K562 (cell line): Measurements from ENCODE around the gene RIMKLA. TPM values are rescaled to one million over a fixed set of nuclear protein-coding genes. Genes with fewer than 3 reads are reported as not detected.

Source experiments
- ATAC-seq: fragments of 200-7000 bp; cut with Tn5 transposase; 3 replicates; pipeline ENCODE4 v1.9.1; 2020; ENCODE audit warnings: moderate library complexity
- BruUV-seq: library from RNA; stranded (reverse); fragments of 400-500 nt; replicated peaks from 2 replicates; lab custom pipeline; 2021; lab: Mats Ljungman, UMichigan
- CTCF ChIA-PET: fragments of 300-600 bp; formaldehyde crosslinking; extraction: SDS; loops from one replicate; lab custom pipeline; 2021; ENCODE audit warnings: low intra/inter-chr PET ratio; lab: Yijun Ruan, JAX
- POLR2A ChIA-PET: fragments of 300-600, 350-650 bp; sonication (Branson Sonifier 250); formaldehyde crosslinking; extraction: SDS; loops from one replicate; lab custom pipeline; 2021; ENCODE audit warnings: antibody characterized with exemption, inconsistent platforms; lab: Yijun Ruan, JAX
- DNase-seq, 4 experiments: peaks; one replicate each; pipeline versions ENCODE4 v3.0.0 to v3.0.0-alpha.2; 2011 to 2018; ENCODE audit warnings: low spot score in 3 of 4, mixed read lengths in 3 of 4; ENCODE audit errors: extremely low read depth in 1 of 4
- FAIRE-seq: peaks from 2 replicates; lab custom pipeline; 2011; peaks lifted over from hg19 to GRCh38; lab: Jason Lieb, UNC
- H2AFZ ChIP-seq: 2 replicates; pipeline ENCODE4 v1.6.0; 2011; ENCODE audit warnings: low read depth, low read length, control low read depth, inconsistent platforms
- H3K27ac ChIP-seq: fragments of 200-600 bp; 3 replicates; pipeline ENCODE4 v1.8.0; 2011; ENCODE audit warnings: low read depth, mild to moderate bottlenecking, control low read depth, inconsistent platforms, low read length, moderate library complexity, mixed read lengths; ENCODE audit errors: extremely low read depth
- H3K27me3 ChIP-seq, 2 experiments: fragments of 300-600 bp in 1 of 2; 2 replicates in 1 of 2; 3 replicates in 1 of 2; pipeline versions ENCODE4 v1.6.0 to v1.8.0; 2011; ENCODE audit warnings: inconsistent platforms in 2 of 2, low read length in 2 of 2, mild to moderate bottlenecking in 1 of 2, mixed read lengths in 1 of 2, moderate library complexity in 1 of 2; ENCODE audit not compliant: control insufficient read depth in 2 of 2, insufficient read depth in 2 of 2
- H3K36me3 ChIP-seq: fragments of 300-600 bp; 3 replicates; pipeline ENCODE4 v1.8.0; 2011; ENCODE audit warnings: mild to moderate bottlenecking, low read length, inconsistent platforms; ENCODE audit not compliant: control insufficient read depth, insufficient read depth
- H3K4me1 ChIP-seq, 2 experiments: fragments of 200-600 bp in 1 of 2; replicated peaks in 1 of 2; 2 replicates in 1 of 2; 3 replicates in 1 of 2; pipeline versions ENCODE4 v1.5.1 to v1.8.0; 2011; ENCODE audit warnings: inconsistent platforms in 2 of 2, low read length in 2 of 2, mild to moderate bottlenecking in 1 of 2, mixed read lengths in 1 of 2, moderate library complexity in 1 of 2; ENCODE audit not compliant: control insufficient read depth in 2 of 2, insufficient read depth in 2 of 2
- H3K4me2 ChIP-seq: 2 replicates; pipeline ENCODE4 v1.6.1; 2011; ENCODE audit warnings: low read length, control low read depth, inconsistent platforms, mixed read lengths; ENCODE audit not compliant: insufficient read depth
- H3K4me3 ChIP-seq: fragments of 200-600 bp; sonication (generic), shearing (Covaris generic); 2 replicates; pipeline ENCODE4 v1.5.1; 2016; ENCODE audit warnings: control low read depth, inconsistent platforms
- H3K79me2 ChIP-seq: fragments of 200-600 bp; 3 replicates; pipeline ENCODE4 v1.8.0; 2011; ENCODE audit warnings: low read length, inconsistent platforms; ENCODE audit not compliant: control insufficient read depth, insufficient read depth
- H3K9ac ChIP-seq, 2 experiments: 2 replicates each; pipeline versions ENCODE4 v1.6.0 to v1.6.1; 2011; ENCODE audit warnings: low read depth in 2 of 2, low read length in 2 of 2, control low read depth in 1 of 2, inconsistent platforms in 1 of 2, mild to moderate bottlenecking in 1 of 2, mixed read lengths in 1 of 2; ENCODE audit not compliant: insufficient read depth in 1 of 2
- H3K9me1 ChIP-seq: one replicate; pipeline ENCODE4 v1.6.0; 2011; ENCODE audit warnings: inconsistent platforms, mild to moderate bottlenecking, low read length, moderate library complexity; ENCODE audit not compliant: control insufficient read depth, insufficient read depth
- H3K9me3 ChIP-seq: replicated peaks from 2 replicates; pipeline ENCODE4 v1.5.1; 2011; ENCODE audit warnings: low read depth, low read length, inconsistent platforms; ENCODE audit not compliant: control insufficient read depth, insufficient read depth
- H4K20me1 ChIP-seq: replicated peaks from 2 replicates; pipeline ENCODE4 v1.6.1; 2011; ENCODE audit warnings: low read length, inconsistent platforms, mixed read lengths; ENCODE audit not compliant: control insufficient read depth, insufficient read depth
- PTTG1 ChIP-seq: fragments of 450-650 bp; IDR thresholded peaks from 2 replicates; pipeline ENCODE4 v1.6.1; 2016; ENCODE audit warnings: low read depth, mild to moderate bottlenecking, missing genetic modification characterization, missing compliant biosample characterization
- SUPT5H ChIP-seq: fragments of 450-650 bp; IDR thresholded peaks from 2 replicates; pipeline ENCODE4 v1.6.1; 2016
- YBX1 ChIP-seq: fragments of 450-650 bp; IDR thresholded peaks from 2 replicates; pipeline ENCODE4 v1.7.1; 2016; ENCODE audit warnings: mild to moderate bottlenecking
- WGBS: fragments of 100-300 bp; shearing (Covaris generic); methylation state at CpG from one replicate; pipeline ENCODE4 v1.1.6; 2016; ENCODE audit warnings: low coverage, mixed read lengths; ENCODE audit not compliant: insufficient coverage; ENCODE audit errors: missing lambda C conversion rate; 5-methylcytosine and 5-hydroxymethylcytosine counted together
- in situ Hi-C: fragments of 300-500 bp; cut with MboI; formaldehyde crosslinking; loops from 4 replicates; pipeline ENCODE4 v1.15.0; 2018; ENCODE audit warnings: inconsistent platforms, mixed read lengths
- intact Hi-C: fragments of 100-400 bp; cut with micrococcal nuclease; formaldehyde crosslinking; loops from 2 replicates; pipeline ENCODE4 v1.14.2; 2022
- polyA plus RNA-seq, 8 experiments: library from polyadenylated mRNA; depleted of rRNA in 4 of 8; stranded (reverse) in 5 of 8; unstranded in 3 of 8; fragments of >200 nt; fragmentation: Nextera tagmentation in 2 of 8; fragmentation: Illumina TruSeq in 1 of 8; extraction: Ambion mirVana in 2 of 8; extraction: Trizol in 1 of 8; gene quantifications; 2 replicates each; pipeline versions ENCODE4 v1.2.1 to v1.2.3, GENCODE V29; 2011 to 2014; ENCODE audit warnings: inconsistent platforms in 1 of 8, missing spikeins in 1 of 8
- total RNA-seq, 7 experiments: library from RNA; depleted of rRNA in 6 of 7; stranded (reverse); fragments of >200 nt in 6 of 7; fragmentation: Illumina TruSeq in 2 of 7; extraction: Trizol in 2 of 7; gene quantifications; 2 replicates each; pipeline versions ENCODE4 v1.2.1 to v1.2.3, GENCODE V29; 2011 to 2021; ENCODE audit warnings: low replicate concordance in 1 of 7
- TF ChIP-seq, protein P1 (sequence below): fragments of 200-800 bp; sonication (Bioruptor generic); IDR thresholded peaks from 2 replicates; pipeline ENCODE4 v1.6.1; 2017; ENCODE audit warnings: missing genetic modification characterization, missing compliant biosample characterization
- TF ChIP-seq, protein P2 (sequence below): fragments of 450-650 bp; conservative IDR thresholded peaks from 2 replicates; pipeline ENCODE4 v1.6.1; 2016; ENCODE audit warnings: missing genetic modification characterization, low read depth, mild to moderate bottlenecking, missing compliant biosample characterization, moderate library complexity
- TF ChIP-seq, protein P3 (sequence below): fragments of 250-450 bp; sonication (Bioruptor Pico); IDR thresholded peaks from 2 replicates; pipeline ENCODE4 v1.8.0; 2021; ENCODE audit warnings: moderate library complexity, mild to moderate bottlenecking, inconsistent platforms
- TF ChIP-seq, protein P4 (sequence below), 2 experiments: fragments of 450-650 bp; conservative IDR thresholded peaks; 2 replicates each; pipeline ENCODE4 v1.6.1; 2017; ENCODE audit warnings: mild to moderate bottlenecking in 2 of 2, moderate library complexity in 2 of 2
- TF ChIP-seq, protein P5 (sequence below): fragments of 450-650 bp; IDR thresholded peaks from 2 replicates; pipeline ENCODE4 v1.7.1; 2018; ENCODE audit warnings: mild to moderate bottlenecking, low read depth; ENCODE audit not compliant: partially characterized antibody

Gene RIMKLA
- total and polyA plus RNA-seq, 9 of the 15 experiments (the other 6 are each of a cell fraction or from before 2014, with no cell fraction given), result 0.02 TPM; not detected in 8

DNA sequence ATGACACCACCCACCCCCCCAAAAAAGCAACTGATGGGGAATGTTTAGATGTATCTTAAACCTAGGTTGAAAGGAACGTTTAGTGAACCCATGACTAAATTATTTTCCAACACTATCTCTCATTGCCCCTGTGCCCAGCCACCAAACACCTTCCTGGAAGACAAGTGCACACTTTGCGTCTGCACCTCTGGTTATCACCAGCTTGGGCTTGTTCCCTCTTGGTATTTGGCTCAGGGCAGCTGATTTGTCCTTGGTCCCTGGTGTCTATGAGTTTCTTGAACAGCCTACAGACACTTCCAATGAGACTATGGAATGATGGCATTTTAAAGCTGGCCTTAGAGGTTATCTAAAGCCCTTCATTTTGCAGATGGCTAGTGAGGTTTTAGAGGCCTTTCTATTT is 15.5 kb upstream of the RIMKLA start:
- POLR2A ChIA-PET, result no interaction called here
- Histone ChIP-seq H2AFZ (no peak overlapping the region), H3K27me3 (peaks cover 5 to 6% of the 10 kb centered on the region in 2 experiments; a peak in 3 of 5 replicates), H3K9me1 (no peaks in the 10 kb centered on the region), H3K79me2 (no peaks in the 10 kb centered on the region), H3K9me3 (no peaks in the 10 kb centered on the region), H3K9ac (no peak overlapping the region), H3K4me1 (no peaks in the 10 kb centered on the region), H3K36me3 (no peaks in the 10 kb centered on the region), H3K4me2 (no peak overlapping the region), H3K4me3 (no peak overlapping the region), H3K27ac (no peak overlapping the region), H4K20me1 (no peaks in the 10 kb centered on the region)
- WGBS, result 0% methylated on average over 2 of the region's 2 CpGs
- in situ Hi-C loops, result no loop called here
- no TSS peak for BruUV-seq
- ATAC-seq (no peak), DNase-seq (no peak), FAIRE-seq (no peak)
- TF ChIP-seq, protein P1, sequence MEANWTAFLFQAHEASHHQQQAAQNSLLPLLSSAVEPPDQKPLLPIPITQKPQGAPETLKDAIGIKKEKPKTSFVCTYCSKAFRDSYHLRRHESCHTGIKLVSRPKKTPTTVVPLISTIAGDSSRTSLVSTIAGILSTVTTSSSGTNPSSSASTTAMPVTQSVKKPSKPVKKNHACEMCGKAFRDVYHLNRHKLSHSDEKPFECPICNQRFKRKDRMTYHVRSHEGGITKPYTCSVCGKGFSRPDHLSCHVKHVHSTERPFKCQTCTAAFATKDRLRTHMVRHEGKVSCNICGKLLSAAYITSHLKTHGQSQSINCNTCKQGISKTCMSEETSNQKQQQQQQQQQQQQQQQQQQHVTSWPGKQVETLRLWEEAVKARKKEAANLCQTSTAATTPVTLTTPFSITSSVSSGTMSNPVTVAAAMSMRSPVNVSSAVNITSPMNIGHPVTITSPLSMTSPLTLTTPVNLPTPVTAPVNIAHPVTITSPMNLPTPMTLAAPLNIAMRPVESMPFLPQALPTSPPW (CRISPR knock-in tag), result no peak
- TF ChIP-seq, protein P2, sequence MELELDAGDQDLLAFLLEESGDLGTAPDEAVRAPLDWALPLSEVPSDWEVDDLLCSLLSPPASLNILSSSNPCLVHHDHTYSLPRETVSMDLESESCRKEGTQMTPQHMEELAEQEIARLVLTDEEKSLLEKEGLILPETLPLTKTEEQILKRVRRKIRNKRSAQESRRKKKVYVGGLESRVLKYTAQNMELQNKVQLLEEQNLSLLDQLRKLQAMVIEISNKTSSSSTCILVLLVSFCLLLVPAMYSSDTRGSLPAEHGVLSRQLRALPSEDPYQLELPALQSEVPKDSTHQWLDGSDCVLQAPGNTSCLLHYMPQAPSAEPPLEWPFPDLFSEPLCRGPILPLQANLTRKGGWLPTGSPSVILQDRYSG (tag), result no peak
- TF ChIP-seq YBX1 (no peak), SUPT5H (no peak), PTTG1 (tag) (no peak)
- TF ChIP-seq, protein P3, sequence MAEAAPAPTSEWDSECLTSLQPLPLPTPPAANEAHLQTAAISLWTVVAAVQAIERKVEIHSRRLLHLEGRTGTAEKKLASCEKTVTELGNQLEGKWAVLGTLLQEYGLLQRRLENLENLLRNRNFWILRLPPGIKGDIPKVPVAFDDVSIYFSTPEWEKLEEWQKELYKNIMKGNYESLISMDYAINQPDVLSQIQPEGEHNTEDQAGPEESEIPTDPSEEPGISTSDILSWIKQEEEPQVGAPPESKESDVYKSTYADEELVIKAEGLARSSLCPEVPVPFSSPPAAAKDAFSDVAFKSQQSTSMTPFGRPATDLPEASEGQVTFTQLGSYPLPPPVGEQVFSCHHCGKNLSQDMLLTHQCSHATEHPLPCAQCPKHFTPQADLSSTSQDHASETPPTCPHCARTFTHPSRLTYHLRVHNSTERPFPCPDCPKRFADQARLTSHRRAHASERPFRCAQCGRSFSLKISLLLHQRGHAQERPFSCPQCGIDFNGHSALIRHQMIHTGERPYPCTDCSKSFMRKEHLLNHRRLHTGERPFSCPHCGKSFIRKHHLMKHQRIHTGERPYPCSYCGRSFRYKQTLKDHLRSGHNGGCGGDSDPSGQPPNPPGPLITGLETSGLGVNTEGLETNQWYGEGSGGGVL (CRISPR knock-in tag), result no peak
- TF ChIP-seq, protein P4, sequence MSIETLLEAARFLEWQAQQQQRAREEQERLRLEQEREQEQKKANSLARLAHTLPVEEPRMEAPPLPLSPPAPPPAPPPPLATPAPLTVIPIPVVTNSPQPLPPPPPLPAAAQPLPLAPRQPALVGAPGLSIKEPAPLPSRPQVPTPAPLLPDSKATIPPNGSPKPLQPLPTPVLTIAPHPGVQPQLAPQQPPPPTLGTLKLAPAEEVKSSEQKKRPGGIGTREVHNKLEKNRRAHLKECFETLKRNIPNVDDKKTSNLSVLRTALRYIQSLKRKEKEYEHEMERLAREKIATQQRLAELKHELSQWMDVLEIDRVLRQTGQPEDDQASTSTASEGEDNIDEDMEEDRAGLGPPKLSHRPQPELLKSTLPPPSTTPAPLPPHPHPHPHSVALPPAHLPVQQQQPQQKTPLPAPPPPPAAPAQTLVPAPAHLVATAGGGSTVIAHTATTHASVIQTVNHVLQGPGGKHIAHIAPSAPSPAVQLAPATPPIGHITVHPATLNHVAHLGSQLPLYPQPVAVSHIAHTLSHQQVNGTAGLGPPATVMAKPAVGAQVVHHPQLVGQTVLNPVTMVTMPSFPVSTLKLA (conservative IDR thresholded peaks at IDR 0.05), result no peak
- TF ChIP-seq, protein P5, sequence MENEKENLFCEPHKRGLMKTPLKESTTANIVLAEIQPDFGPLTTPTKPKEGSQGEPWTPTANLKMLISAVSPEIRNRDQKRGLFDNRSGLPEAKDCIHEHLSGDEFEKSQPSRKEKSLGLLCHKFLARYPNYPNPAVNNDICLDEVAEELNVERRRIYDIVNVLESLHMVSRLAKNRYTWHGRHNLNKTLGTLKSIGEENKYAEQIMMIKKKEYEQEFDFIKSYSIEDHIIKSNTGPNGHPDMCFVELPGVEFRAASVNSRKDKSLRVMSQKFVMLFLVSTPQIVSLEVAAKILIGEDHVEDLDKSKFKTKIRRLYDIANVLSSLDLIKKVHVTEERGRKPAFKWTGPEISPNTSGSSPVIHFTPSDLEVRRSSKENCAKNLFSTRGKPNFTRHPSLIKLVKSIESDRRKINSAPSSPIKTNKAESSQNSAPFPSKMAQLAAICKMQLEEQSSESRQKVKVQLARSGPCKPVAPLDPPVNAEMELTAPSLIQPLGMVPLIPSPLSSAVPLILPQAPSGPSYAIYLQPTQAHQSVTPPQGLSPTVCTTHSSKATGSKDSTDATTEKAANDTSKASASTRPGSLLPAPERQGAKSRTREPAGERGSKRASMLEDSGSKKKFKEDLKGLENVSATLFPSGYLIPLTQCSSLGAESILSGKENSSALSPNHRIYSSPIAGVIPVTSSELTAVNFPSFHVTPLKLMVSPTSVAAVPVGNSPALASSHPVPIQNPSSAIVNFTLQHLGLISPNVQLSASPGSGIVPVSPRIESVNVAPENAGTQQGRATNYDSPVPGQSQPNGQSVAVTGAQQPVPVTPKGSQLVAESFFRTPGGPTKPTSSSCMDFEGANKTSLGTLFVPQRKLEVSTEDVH, result no peak
- intact Hi-C loops, result no loop called here
- CTCF ChIA-PET, result no interaction called here
